GM18520 (cell line): ENCODE data around the gene SLC5A2.

ENCODE experiments used
- ATAC-seq: cut with Tn5 transposase; IDR thresholded peaks from one replicate; pipeline ENCODE4 v1.9.1; 2021; ENCODE audit not compliant: unreplicated experiment

SLC5A2 gene

GRCh38 chr16:31459687-31460581 is 23.0 kb upstream of the SLC5A2 start:
- peak; percentile 59 for ATAC-seq

DNA sequence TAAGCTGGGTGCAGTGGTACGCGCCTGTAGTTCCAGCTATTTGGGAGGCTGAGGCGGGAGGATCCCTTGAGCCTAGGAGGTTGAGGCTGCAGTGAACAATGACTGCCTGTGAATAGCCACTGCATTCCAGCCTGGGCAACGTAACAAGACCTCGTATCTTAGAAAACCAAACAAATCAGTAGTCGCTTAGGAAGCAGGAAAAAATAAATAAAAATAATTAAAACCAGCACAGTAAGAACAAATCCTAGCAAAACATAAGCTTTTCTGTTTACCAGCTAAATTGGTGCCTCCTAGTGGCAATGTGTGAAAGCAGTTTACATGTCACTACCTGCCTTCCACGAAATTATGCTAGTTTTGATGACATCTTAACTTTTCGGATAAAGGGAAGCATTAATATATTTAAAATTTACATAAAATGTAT is 22.3 kb upstream of the SLC5A2 start:
- ATAC-seq, result no peak

GRCh38 chr16:31461201-31461920 is 21.6 kb upstream of the SLC5A2 start:
- no peak for ATAC-seq

GRCh38 chr16:31461921-31462804 is 20.8 kb upstream of the SLC5A2 start:
- ATAC-seq, result no peak

DNA sequence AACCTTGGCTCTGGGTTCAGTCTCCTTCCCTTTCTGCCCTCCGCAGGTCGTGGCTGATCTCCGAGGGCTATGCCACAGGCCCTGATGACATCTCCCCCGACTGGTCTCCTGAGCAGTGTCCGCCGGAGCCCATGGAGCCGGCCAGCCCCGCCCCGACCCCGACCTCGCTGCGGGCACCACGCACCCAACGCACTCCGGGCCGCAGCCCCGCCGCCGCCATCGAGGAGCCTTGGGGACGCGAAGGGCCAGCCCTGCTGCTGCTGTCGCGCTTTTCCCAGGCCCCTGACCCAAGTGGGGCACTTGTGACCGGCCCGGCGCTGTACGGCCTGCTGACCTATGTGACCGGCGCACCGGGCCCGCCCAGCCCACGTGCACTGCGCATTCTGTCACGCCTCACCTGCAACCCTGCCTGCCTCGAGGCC is 18.6 kb upstream of the SLC5A2 start:
- no peak for ATAC-seq

DNA sequence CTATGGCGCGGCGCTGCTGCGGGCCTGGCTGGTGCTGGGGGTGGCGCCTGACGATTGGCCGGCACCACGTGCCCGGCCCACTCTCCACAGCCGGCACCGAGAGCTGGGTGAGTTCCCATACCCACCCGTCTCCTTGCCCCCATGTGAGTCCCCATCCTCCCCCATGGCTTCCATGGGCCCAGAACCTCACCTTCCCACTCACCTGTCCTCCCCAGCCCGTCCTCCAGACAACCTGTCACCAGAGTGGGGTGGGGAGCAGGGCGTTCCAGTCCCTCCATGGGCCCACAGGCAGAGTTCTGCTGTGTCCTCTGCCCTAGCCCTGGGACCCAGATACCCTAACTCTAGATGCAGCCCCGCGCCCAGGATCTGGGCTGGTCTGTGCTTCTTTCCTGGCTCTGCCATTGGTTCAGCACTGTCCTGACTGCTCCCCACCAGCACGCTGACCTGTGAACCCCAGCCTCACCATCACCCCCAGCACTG is 18.1 kb upstream of the SLC5A2 start:
- no peak for ATAC-seq

GRCh38 chr16:31465788-31466370 is 17.0 kb upstream of the SLC5A2 start:
- no peak for ATAC-seq

- ATAC-seq, result no peak
These were observed 16.5 kb upstream of the SLC5A2 start for GRCh38 chr16:31466381-31466841.

DNA sequence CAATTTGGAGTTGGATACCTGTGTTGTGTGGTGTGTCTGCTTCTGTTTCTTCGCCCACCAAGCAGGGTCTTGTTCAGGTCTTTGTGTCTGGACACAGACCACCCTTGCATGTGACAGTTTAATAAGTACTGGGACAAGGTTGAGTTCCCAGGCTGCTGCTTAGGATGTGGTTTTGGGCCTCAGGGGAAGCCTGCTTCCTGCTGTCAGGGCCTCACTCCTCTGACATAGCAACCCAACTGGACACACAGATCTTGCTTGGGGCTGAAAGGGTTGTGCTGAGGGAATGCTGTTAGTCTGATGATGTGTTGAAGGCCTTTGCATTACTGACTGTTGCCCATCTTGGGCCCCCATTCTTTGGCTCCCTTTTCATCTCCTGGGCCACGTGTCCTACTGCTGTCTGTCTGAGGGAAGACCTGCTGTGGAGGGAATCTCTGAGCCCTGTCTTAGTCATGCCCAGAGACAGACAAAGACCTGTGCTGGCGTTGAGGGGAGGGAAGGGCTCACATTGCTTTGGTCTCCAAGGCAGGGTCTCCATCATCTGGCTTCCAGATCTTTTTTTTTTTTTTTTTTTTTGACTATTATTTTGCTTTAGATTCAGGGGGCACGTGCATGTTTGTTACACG is 15.7 kb upstream of the SLC5A2 start:
- ATAC-seq, result no peak

- no peak for ATAC-seq
These were observed 15.1 kb upstream of the SLC5A2 start for GRCh38 chr16:31467858-31468257.

DNA sequence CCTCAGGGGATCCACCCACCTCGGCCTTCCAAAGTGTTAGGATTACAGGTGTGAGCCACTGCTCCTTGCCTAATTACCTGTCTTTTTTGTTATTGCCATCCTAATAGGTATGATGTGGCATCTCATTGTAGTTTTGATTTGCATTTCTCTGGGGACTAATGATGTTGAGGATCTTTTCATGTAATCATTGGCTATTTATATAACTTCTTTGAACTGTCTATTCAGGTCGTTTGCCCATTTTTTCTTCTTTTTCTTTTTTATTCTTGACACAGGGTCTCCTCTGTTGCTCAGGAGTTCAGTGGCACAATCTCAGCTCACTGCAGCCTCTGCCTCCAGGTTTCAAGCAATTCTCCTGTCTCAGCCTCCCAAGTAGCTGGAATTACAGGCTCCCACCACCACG is 12.3 kb upstream of the SLC5A2 start:
- no peak for ATAC-seq

- ATAC-seq, result no peak
These were observed 11.6 kb upstream of the SLC5A2 start for GRCh38 chr16:31471241-31471874.

DNA sequence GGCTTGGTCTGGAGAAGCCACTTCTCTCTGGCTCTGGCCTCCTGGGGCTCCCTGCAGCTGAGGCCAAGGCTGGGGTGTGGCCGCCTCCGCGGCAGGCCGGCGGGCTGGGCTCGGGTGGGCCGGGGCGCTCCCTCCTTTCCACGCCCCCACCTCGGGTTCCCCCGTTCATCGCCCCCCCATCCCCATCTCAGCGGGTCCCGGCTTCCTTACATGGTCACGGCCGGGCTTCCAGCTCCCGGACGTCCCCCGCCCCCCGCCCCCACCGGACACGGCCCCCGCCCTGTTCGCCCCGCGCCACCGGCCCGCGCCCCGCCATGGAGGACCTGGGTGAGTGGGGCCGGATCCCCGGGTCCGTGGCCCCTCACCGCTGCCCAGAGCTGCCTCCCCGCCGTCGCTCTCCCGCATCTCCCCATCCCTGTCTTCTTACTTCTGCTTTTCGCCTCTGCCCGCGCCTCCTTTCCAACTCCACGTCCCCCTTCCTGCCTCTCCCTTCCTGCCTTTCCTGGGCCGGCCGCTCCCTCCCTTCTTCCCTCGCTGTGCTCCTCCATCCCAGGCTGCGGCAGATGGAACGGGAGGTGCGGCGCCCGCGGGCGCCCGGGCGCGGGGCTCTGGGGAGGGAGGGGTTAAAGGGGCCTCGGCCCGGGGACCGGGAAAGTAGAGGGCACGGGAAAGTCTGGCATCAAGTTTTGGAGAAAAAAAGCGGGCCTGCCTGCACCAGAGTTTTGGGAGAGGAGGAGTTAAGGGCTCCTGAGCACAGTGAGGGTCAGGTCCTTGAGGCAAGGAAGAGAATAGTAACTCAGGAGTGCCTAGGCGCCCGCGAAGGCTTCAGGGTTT is 10.8 kb upstream of the SLC5A2 start, which contains the start of gene TGFB1I1:
Gene TGFB1I1 (plus strand): TSS at position 278 of the 834 bp plus-strand sequence. CDS start 37 bp downstream, at position 315.
- ATAC-seq, result no peak

DNA sequence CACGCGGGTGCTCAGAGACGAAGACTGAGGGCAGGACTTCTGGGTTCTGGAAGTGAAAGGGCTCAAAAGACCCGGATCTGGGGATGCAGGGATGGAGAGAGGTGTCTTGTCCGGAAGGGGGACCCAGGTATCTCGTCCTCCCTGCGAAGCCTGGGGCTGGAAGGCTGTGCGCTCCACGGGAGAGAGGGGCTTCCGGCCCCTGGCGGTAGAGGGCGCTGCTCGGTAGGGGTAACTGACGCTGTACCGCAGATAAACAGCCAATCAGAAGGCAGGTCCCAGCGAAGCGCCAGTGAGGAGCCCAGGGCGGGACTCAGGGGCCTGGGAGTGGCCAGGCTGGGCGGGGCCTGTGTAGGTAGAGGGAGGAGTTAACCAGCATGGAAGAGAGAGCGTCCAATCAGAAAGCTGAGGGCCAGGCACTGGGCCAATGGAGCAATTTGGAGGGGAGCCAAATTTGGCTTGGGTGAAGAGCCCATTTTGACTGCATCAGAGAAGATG is 10.2 kb upstream of the SLC5A2 start:
- ATAC-seq, result no peak

DNA sequence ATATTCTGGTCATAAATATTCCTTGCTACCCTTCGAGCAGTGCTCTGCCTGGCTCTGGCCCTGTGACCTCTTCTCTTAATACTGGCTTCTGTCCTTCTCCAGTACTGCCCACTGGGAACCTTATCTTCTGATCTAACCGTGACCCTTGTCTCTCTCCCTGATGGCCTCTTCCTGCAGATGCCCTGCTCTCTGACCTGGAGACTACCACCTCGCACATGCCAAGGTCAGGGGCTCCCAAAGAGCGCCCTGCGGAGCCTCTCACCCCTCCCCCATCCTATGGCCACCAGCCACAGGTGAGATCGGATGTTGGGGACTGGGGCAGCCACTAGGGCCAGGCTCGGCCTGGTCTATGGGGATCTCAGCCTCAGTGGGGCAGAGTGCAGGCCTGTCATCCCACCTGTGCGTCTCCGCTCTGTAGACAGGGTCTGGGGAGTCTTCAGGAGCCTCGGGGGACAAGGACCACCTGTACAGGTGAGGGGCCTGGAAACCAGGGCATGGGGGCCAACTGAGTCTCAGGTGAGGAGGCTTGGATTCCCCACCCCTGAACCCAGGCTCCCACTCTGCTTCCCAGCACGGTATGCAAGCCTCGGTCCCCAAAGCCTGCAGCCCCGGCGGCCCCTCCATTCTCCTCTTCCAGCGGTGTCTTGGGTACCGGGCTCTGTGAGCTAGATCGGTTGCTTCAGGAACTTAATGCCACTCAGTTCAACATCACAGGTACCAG is 9.5 kb upstream of the SLC5A2 start:
- ATAC-seq, result no peak

DNA sequence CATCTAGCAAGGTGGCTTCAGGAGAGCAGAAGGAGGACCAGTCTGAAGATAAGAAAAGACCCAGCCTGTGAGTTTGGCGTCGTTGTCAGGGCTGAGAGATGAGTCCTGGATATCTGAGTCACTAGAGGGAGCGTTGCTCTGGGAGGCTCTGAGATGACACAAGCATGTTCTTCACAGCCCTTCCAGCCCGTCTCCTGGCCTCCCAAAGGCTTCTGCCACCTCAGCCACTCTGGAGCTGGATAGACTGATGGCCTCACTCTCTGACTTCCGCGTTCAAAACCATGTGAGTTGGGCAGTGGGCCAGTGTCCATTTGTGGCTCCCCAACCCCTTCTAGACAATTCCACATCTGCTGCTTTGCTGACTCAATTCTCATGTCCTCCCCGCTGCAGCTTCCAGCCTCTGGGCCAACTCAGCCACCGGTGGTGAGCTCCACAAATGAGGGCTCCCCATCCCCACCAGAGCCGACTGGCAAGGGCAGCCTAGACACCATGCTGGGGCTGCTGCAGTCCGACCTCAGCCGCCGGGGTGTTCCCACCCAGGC is 8.7 kb upstream of the SLC5A2 start:
- no peak for ATAC-seq
